HepG2 (cell line): ENCODE results near the gene ANTKMT. TPM values are rescaled to one million over a fixed set of nuclear protein-coding genes. Genes with fewer than 3 reads are reported as not detected.

Experiments
- ATM ChIP-seq: fragments of 450-650 bp; IDR thresholded peaks from 2 replicates; pipeline ENCODE4 v1.7.1; 2017; ENCODE audit warnings: mild to moderate bottlenecking, borderline replicate concordance
- DDIT3 ChIP-seq: sonication (generic); formaldehyde crosslinking; IDR thresholded peaks from 2 replicates; pipeline ENCODE4 v1.4.0; 2020; ENCODE audit warnings: mild to moderate bottlenecking, missing genetic modification reagents
- DZIP1 ChIP-seq: sonication (generic); formaldehyde crosslinking; IDR thresholded peaks from 2 replicates; pipeline ENCODE4 v1.5.0; 2020; ENCODE audit warnings: mild to moderate bottlenecking, missing genetic modification reagents
- FOSL2 ChIP-seq: sonication (generic); formaldehyde crosslinking; IDR thresholded peaks from 2 replicates; pipeline ENCODE4 v1.4.0; 2020; ENCODE audit warnings: missing genetic modification reagents
- GTF2F1 ChIP-seq: fragments of 150-350 bp; IDR thresholded peaks from 2 replicates; pipeline ENCODE4 v1.6.1; 2014; ENCODE audit warnings: low read length
- MED13 ChIP-seq: sonication (generic); formaldehyde crosslinking; IDR thresholded peaks from 2 replicates; pipeline ENCODE4 v1.5.0; 2020; ENCODE audit warnings: missing genetic modification reagents
- NCOA2 ChIP-seq: sonication (generic); formaldehyde crosslinking; IDR thresholded peaks from 2 replicates; pipeline ENCODE4 v1.8.0; 2022; ENCODE audit warnings: inconsistent platforms
- NFE2L2 ChIP-seq: fragments of 150-350 bp; IDR thresholded peaks from 2 replicates; pipeline ENCODE4 v1.6.1; 2014; ENCODE audit warnings: low read length
- NFKBIZ ChIP-seq: IDR thresholded peaks from 2 replicates; pipeline ENCODE4 v1.6.1; 2018; ENCODE audit warnings: missing genetic modification reagents, missing compliant biosample characterization
- PRDM10 ChIP-seq: sonication (generic); formaldehyde crosslinking; IDR thresholded peaks from 2 replicates; pipeline ENCODE4 v1.4.0; 2020; ENCODE audit warnings: low read depth, missing genetic modification reagents
- SOX6 ChIP-seq, 2 experiments: fragments of 450-650 bp in 1 of 2; sonication (generic) in 1 of 2; formaldehyde crosslinking in 1 of 2; IDR thresholded peaks; 2 replicates each; pipeline versions ENCODE4 v1.4.0 to v1.6.1; 2017 to 2020; ENCODE audit warnings: antibody characterized with exemption in 1 of 2, mild to moderate bottlenecking in 1 of 2, missing genetic modification reagents in 1 of 2
- YY1 ChIP-seq: IDR thresholded peaks from 2 replicates; pipeline ENCODE4 v1.6.1; 2011; ENCODE audit warnings: low read length, low read depth, moderate library complexity, mild to moderate bottlenecking; ENCODE audit not compliant: insufficient read depth, insufficient replicate concordance
- ZBTB20 ChIP-seq: sonication (generic); formaldehyde crosslinking; IDR thresholded peaks from 2 replicates; pipeline ENCODE4 v1.8.1; 2023; ENCODE audit warnings: missing genetic modification reagents, low read depth, mild to moderate bottlenecking, borderline replicate concordance
- ZBTB26 ChIP-seq: IDR thresholded peaks from 2 replicates; pipeline ENCODE4 v1.6.1; 2016; ENCODE audit warnings: missing compliant biosample characterization, missing genetic modification reagents, borderline replicate concordance
- ZNF232 ChIP-seq: sonication (generic); formaldehyde crosslinking; IDR thresholded peaks from 2 replicates; pipeline ENCODE4 v1.4.0; 2020; ENCODE audit warnings: missing genetic modification reagents, borderline replicate concordance
- ZNF503 ChIP-seq: sonication (generic); formaldehyde crosslinking; IDR thresholded peaks from 2 replicates; pipeline ENCODE4 v1.4.0; 2020; ENCODE audit warnings: missing genetic modification reagents
- ZNF670 ChIP-seq: sonication (generic); formaldehyde crosslinking; IDR thresholded peaks from 2 replicates; pipeline ENCODE4 v1.8.0; 2022; ENCODE audit warnings: mild to moderate bottlenecking, missing genetic modification reagents, borderline replicate concordance
- ZNF883 ChIP-seq: sonication (generic); formaldehyde crosslinking; IDR thresholded peaks from 2 replicates; pipeline ENCODE4 v1.5.1; 2020; ENCODE audit warnings: mild to moderate bottlenecking, missing genetic modification reagents; ENCODE audit errors: not compliant biosample characterization
- ZSCAN9 ChIP-seq: IDR thresholded peaks from 2 replicates; pipeline ENCODE4 v1.6.1; 2016; ENCODE audit warnings: borderline replicate concordance
- polyA plus RNA-seq, 8 experiments: library from polyadenylated mRNA; depleted of rRNA in 3 of 8; stranded (reverse) in 7 of 8; unstranded in 1 of 8; fragments of >200 nt; fragmentation: Illumina TruSeq in 4 of 8; extraction: Trizol in 4 of 8; gene quantifications; 2 replicates each; pipeline versions ENCODE4 v1.2.1 to v1.2.3, GENCODE V29; 2011 to 2016; ENCODE audit warnings: low read depth in 4 of 8, missing spikeins in 1 of 8, mixed read lengths in 1 of 8; ENCODE audit not compliant: insufficient read depth in 1 of 8
- total RNA-seq, 5 experiments: library from RNA; depleted of rRNA; stranded (reverse); fragments of >200 nt; fragmentation: Illumina TruSeq; extraction: Trizol; gene quantifications; 2 replicates each; pipeline ENCODE4 v1.2.3, GENCODE V29; 2016; ENCODE audit warnings: low read depth in 1 of 5

ANTKMT gene
- total and polyA plus RNA-seq, 2 of the 13 experiments (the other 11 are each of a cell fraction or from before 2014, with no cell fraction given) = 7.5 to 47.8 TPM

GRCh38 chr16:679814-680624 lies 40.9 kb upstream of the ANTKMT start, which contains the start of gene STUB1 (continued):
- TF ChIP-seq ZNF503 (CRISPR knock-in tag) (no peak), ZSCAN9 (no peak), NFKBIZ (CRISPR knock-in tag) (no peak), NFE2L2 (no peak), ZBTB20 (CRISPR knock-in tag) (no peak), ZNF883 (peak; percentile 2), NCOA2 (CRISPR knock-in tag) (no peak), DZIP1 (CRISPR knock-in tag) (no peak), ZBTB26 (peak; percentile 17; the same call in 1 of the 2 replicates), FOSL2 (CRISPR knock-in tag) (peak; percentile 14; the same call in 1 of the 2 replicates), ZNF232 (CRISPR knock-in tag) (0 out of 2 replicates have a peak, but pooled peaks have one; percentile 43), ATM (no peak), GTF2F1 (no peak), SOX6 (IDR thresholded peaks at IDR 0.05) (no peak), SOX6 (CRISPR knock-in tag; IDR thresholded peaks at IDR 0.05) (0 out of 2 replicates have a peak, but pooled peaks have one; percentile 23), DDIT3 (CRISPR knock-in tag) (no peak), YY1 (no peak), PRDM10 (CRISPR knock-in tag) (no peak), MED13 (CRISPR knock-in tag) (no peak), ZNF670 (no peak)
